HG03064 (cell line): ENCODE measurements around the gene RTP4.

ENCODE experiments used
- ATAC-seq: cut with Tn5 transposase; IDR thresholded peaks from one replicate; pipeline ENCODE4 v1.9.1; 2021; ENCODE audit warnings: low read depth; ENCODE audit not compliant: unreplicated experiment

The RTP4 gene, protein sequence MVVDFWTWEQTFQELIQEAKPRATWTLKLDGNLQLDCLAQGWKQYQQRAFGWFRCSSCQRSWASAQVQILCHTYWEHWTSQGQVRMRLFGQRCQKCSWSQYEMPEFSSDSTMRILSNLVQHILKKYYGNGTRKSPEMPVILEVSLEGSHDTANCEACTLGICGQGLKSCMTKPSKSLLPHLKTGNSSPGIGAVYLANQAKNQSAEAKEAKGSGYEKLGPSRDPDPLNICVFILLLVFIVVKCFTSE

DNA sequence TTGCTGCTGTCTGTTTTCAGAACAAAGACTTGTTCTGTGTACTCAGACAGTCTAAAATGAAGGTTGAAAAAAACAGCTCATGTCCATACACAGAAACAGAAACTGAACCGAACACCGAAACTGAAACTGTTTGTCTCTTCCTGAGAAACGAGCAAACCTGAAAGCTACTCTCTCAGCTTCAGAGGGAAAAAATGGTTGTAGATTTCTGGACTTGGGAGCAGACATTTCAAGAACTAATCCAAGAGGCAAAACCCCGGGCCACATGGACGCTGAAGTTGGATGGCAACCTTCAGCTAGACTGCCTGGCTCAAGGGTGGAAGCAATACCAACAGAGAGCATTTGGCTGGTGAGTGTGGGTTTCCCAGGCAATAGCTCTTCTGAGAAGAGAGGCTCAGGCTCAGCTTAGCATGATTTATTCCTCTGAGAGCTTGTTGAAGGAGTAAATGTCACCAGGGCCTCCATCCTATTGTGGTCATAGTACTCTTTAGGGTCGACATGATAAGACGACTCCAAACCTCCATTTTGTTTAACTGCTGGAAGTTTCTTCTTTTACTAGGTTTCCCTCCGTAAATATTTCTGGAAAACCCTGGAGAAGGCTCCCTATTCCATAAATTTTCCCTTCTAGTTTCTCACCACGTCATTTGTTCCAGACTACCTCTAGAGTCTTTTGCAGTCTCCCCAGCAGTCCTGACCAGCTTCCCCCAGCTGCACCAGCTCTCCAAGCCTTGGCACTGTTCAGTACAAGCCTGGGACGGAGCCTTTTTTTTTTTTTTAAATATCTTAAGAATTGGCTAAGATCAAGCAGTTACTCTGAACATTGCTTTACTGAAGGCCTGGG lies at the start of gene RTP4:
Gene RTP4 (plus strand): TSS at position 135 of the 838 bp plus-strand sequence. CDS start 57 bp downstream, at position 192.
- ATAC-seq = peak; percentile 94

GRCh38 chr3:187318819-187319616 lies 49.2 kb upstream of the RTP4 start:
- ATAC-seq = no peak

DNA sequence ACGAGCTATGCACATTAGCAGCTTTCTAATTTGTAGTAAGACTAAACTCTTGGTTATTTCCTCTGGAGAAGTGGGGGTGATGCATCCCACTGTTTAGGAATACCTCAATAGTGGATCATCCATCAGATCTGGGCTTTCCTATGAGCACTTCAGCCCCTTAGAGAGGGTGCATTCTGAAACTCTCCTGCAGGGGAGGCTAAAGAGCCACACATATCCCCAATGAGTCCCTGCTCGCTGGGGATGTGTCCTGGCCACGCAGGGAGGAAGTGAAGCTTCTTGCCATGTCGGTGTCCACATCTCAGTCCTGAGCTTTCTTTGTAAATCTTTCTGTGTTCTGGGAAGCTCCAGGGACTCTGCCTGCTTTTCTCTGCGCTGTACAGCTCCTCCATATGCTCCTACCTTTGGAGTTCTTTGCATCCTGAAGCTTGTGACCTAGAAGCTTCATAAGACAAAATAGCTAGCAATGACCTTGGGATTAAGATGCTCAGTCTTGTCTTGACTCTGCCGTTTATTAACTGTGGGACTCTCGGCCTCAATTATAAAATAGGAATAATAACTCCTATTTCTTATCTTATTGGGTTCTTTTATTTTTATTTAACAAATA lies 48.4 kb upstream of the RTP4 start:
- ATAC-seq = peak; percentile 66

- ATAC-seq = no peak
These were observed 46.4 kb upstream of the RTP4 start for GRCh38 chr3:187321766-187322165.

DNA sequence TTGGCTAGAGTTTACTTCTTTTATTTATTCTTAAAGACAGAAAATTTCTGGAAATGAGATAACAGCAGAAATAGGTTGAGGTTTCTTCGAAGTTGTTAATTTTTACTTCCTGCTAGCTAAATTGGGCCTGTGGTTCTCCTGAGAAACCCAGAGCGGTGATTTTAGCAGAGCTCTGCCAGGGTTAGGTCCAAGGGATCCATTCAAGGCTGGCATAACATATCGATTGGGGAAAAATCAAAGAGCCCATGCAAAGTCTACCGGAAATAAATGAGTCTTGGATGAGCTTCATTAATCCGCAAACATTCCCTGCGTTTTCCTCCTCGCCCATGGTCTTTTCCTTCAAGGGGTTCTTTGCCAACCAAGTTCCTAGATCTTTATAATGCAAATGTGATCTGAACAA lies 45.9 kb upstream of the RTP4 start:
- ATAC-seq = no peak

GRCh38 chr3:187323091-187323490 lies 45.1 kb upstream of the RTP4 start:
- ATAC-seq = no peak

DNA sequence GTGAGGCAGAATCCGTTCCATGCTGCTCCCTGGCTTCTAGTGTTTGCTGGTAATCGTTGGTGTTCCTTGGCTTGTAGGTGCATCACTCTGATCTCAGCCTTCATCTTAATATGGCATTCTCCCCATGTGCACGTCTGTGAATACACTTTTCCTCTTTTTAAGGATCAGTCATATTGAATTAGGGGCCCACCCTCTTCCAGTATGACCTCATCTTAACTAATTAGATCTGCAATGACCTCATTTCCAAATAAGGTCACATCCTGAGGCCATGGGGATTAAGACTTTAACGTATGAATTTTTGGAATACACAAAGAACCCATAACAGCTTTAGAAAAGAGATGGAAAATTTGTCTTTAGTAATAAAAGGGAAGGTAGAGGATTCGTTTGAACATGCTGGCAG lies 42.6 kb upstream of the RTP4 start:
- ATAC-seq = no peak

- ATAC-seq = no peak
These were observed 40.3 kb upstream of the RTP4 start for GRCh38 chr3:187327845-187328244.

GRCh38 chr3:187328691-187329090 lies 39.5 kb upstream of the RTP4 start:
- ATAC-seq = no peak

DNA sequence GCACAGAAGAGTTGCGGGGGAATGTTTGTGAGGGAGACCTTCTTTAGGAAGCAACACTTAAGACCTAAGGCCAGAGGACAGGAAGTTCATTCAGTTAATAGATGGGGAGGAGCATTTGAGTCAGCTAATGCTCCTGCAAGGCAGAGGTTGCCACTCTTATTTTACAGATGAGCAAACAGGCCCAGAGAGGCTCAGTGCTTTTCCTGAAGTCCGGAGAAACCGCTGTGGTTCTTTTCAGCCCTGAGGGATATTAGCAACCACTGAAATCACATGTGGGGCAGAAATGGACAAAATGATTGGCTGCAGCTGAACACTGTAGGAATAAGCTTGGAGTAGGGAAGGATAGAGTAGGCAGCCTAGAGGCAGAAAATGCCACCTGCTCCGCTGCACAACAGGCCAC lies 33.3 kb upstream of the RTP4 start:
- no peak for ATAC-seq

DNA sequence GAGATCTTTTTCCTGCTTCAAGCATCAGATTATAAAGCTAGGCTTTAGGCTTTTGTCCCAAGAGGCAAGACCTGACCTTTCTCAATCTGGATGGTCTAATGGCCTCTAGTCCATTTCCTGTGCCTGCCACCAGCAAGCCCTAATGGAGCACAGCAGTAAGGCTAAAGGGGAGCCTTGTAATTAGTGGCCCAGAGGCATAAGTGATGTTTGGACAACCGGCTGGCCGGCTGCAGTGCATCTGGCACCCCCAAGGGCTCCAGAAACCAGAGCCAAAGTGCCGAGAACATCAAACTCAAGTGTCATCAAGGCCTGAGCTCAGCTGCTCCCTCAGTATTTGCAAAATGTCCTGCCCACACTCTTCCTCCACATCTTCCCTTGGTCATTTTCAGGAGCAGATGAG lies 31.9 kb upstream of the RTP4 start:
- ATAC-seq = no peak

GRCh38 chr3:187340578-187340977 lies 27.6 kb upstream of the RTP4 start:
- no peak for ATAC-seq

DNA sequence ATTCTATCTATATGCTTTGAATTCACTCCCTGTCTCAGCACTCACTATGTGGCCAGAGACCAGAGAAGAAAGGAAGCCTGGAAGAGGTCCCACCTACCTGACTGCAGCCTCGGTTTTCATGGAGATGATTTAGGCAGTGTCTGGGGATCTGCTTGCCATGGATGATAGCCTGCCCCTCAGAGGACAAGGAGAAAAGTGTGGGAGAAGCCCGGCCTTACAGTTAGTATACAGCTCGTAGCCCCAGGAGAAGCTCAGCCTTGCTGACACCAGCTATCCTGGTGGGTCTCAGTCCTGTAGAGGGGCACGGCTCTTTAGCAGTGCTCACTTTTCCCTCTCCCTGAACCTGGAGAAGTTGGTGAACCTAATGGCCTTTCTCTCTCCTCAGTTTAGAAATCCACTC lies 25.9 kb upstream of the RTP4 start:
- ATAC-seq = no peak

GRCh38 chr3:187343670-187344069 lies 24.5 kb upstream of the RTP4 start:
- ATAC-seq = no peak

- no peak for ATAC-seq
These were observed 15.3 kb upstream of the RTP4 start for GRCh38 chr3:187352581-187353575.

GRCh38 chr3:187358068-187358467 lies 10.1 kb upstream of the RTP4 start:
- ATAC-seq = no peak

GRCh38 chr3:187359798-187360486 lies 8.2 kb upstream of the RTP4 start:
- ATAC-seq = no peak

DNA sequence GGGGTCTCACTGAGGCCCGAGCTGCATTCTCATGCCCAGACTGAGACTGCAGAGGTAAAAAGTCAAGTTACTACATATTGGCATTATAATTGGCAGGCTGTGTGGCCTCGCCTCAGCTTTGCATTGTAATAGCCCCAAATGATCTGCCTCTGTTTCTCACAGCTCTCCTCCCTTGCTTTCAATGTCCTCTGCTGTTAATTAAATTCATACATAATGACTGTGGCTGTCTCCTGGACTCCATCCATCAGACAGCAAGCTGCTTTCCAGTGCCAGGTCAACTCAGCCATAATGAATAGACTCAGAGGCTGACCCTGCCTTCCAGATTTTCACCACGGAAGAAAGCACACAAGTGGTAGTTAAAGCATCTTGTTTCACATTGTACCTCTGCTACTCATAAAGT lies 7.6 kb upstream of the RTP4 start:
- ATAC-seq = no peak

GRCh38 chr3:187361835-187362234 lies 6.3 kb upstream of the RTP4 start:
- ATAC-seq = no peak
